GM12878 (cell line): Measurements from ENCODE around the gene CD8B.

ENCODE experiments used
- DPF2 ChIP-seq: fragments of 450-650 bp; IDR thresholded peaks from 2 replicates; pipeline ENCODE4 v1.6.1; 2017; ENCODE audit warnings: mild to moderate bottlenecking
- FOXK2 ChIP-seq: fragments of 450-650 bp; IDR thresholded peaks from 2 replicates; pipeline ENCODE4 v1.6.1; 2017; ENCODE audit warnings: mild to moderate bottlenecking, moderate library complexity
- HCFC1 ChIP-seq: fragments of 150-350 bp; IDR thresholded peaks from 2 replicates; pipeline ENCODE4 v1.6.1; 2014; ENCODE audit warnings: low read length
- NFXL1 ChIP-seq: fragments of 450-650 bp; IDR thresholded peaks from 2 replicates; pipeline ENCODE4 v1.6.1; 2017; ENCODE audit warnings: antibody characterized with exemption, mild to moderate bottlenecking, borderline replicate concordance
- PKNOX1 ChIP-seq: fragments of 450-650 bp; IDR thresholded peaks from 2 replicates; pipeline ENCODE4 v1.6.1; 2016; ENCODE audit warnings: mild to moderate bottlenecking
- SIX5 ChIP-seq: IDR thresholded peaks from 2 replicates; pipeline ENCODE4 v1.6.1; 2011; ENCODE audit warnings: mild to moderate bottlenecking, low read depth, low read length, moderate library complexity; ENCODE audit not compliant: severe bottlenecking
- SMARCA5 ChIP-seq: fragments of 450-650 bp; IDR thresholded peaks from 2 replicates; pipeline ENCODE4 v1.6.1; 2017; ENCODE audit warnings: mild to moderate bottlenecking
- SPI1 ChIP-seq: IDR thresholded peaks from 2 replicates; pipeline ENCODE4 v1.6.1; 2011; ENCODE audit warnings: low read depth, mild to moderate bottlenecking, low read length, moderate library complexity, borderline replicate concordance; ENCODE audit not compliant: insufficient read depth
- TCF3 ChIP-seq: IDR thresholded peaks from 2 replicates; pipeline ENCODE4 v1.6.1; 2012; ENCODE audit warnings: low read depth, mild to moderate bottlenecking, low read length, borderline replicate concordance; ENCODE audit not compliant: insufficient read depth
- USF1 ChIP-seq: IDR thresholded peaks from 2 replicates; pipeline ENCODE4 v1.6.1; 2011; ENCODE audit warnings: borderline replicate concordance, low read depth, mild to moderate bottlenecking, moderate library complexity, mixed read lengths, low read length; ENCODE audit not compliant: insufficient read depth; ENCODE audit errors: extremely low read length

DNA sequence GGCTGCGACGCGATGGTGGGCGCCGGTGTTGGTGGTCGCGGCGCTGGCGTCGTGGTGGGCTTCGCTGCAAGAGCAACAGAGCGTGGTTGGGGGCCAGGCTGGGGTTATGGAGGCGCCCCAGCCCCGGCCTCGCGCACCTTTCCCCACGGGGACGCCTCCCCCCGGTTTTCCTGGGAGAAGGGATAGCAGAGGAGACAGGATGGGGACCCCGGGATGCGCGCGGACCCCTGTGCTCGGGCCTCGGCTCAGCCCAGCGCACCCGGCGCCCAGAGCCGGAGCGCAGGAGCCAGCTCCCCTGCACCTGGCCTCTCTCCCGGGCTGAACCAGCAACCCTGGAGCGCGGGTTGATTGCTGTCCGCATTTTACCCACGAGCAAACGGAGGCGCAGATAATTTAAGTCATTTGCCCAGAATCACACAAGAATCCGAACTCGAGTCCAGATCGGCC is 72.0 kb downstream of the CD8B start:
- TF ChIP-seq USF1 = no peak
- no peak for TF ChIP-seq SPI1
- no peak for TF ChIP-seq NFXL1
- TF ChIP-seq FOXK2 = no peak
- no peak for TF ChIP-seq DPF2
- no peak for TF ChIP-seq PKNOX1
- no peak for TF ChIP-seq HCFC1
- no peak for TF ChIP-seq SMARCA5
- TF ChIP-seq SIX5 = no peak
- TF ChIP-seq TCF3 = no peak
